Glutamatergic neuron (in vitro differentiated cells): ENCODE data around the gene DENND5B. TPM values are rescaled to one million over a fixed set of nuclear protein-coding genes. Genes with fewer than 3 reads are reported as not detected.

Experiments used
- DNase-seq: peaks from one replicate; pipeline ENCODE4 v3.0.0; 2022
- H3K27ac Mint-ChIP-seq: one replicate; pipeline ENCODE4 v1.8.0; 2020; ENCODE audit warnings: mild to moderate bottlenecking, mixed read lengths, inconsistent platforms; ENCODE audit not compliant: unreplicated experiment
- H3K27me3 Mint-ChIP-seq: one replicate; pipeline ENCODE4 v1.8.0; 2020; ENCODE audit warnings: mild to moderate bottlenecking, moderate library complexity, mixed read lengths, inconsistent platforms; ENCODE audit not compliant: unreplicated experiment
- H3K36me3 Mint-ChIP-seq: one replicate; pipeline ENCODE4 v1.8.0; 2020; ENCODE audit warnings: mild to moderate bottlenecking, mixed read lengths, inconsistent platforms; ENCODE audit not compliant: unreplicated experiment
- H3K4me1 Mint-ChIP-seq: one replicate; pipeline ENCODE4 v1.8.0; 2020; ENCODE audit warnings: mild to moderate bottlenecking, low read depth, mixed read lengths, inconsistent platforms; ENCODE audit not compliant: unreplicated experiment
- H3K4me3 Mint-ChIP-seq: one replicate; pipeline ENCODE4 v1.8.0; 2020; ENCODE audit warnings: mild to moderate bottlenecking, mixed read lengths, inconsistent platforms; ENCODE audit not compliant: unreplicated experiment
- H3K9me3 Mint-ChIP-seq: one replicate; pipeline ENCODE4 v1.8.0; 2020; ENCODE audit warnings: mild to moderate bottlenecking, moderate library complexity, mixed read lengths, inconsistent platforms; ENCODE audit not compliant: unreplicated experiment
- CTCF ChIP-seq: fragments of 200-600 bp; sonication (generic); IDR thresholded peaks from one replicate; pipeline ENCODE4 v1.5.0; 2021; ENCODE audit not compliant: partially characterized antibody, unreplicated experiment
- total RNA-seq: library from RNA; stranded (reverse); fragmentation: NEBNext Ultra II Directional; extraction: Animal tissue kit (Norgen Biotek cat#: 25700); gene quantifications from one replicate; pipeline ENCODE4 v1.2.1, GENCODE V29; 2021; ENCODE audit not compliant: unreplicated experiment

The DENND5B gene
- total RNA-seq, 1 donor from 2014 or later = 45.6 TPM

GRCh38 chr12:31361730-31362114, 229.2 kb downstream of the DENND5B start:
- no peak for DNase-seq
- H3K4me3 Mint-ChIP-seq = no peak overlapping the region
- peaks cover 3% of the 10 kb centered on the region for H3K9me3 Mint-ChIP-seq
- H3K4me1 Mint-ChIP-seq = peaks cover 6% of the 10 kb centered on the region
- H3K27ac Mint-ChIP-seq = no peak overlapping the region
- no peaks in the 10 kb centered on the region for H3K36me3 Mint-ChIP-seq
- H3K27me3 Mint-ChIP-seq = peaks cover 2% of the 10 kb centered on the region
- TF ChIP-seq CTCF = no peak

- DNase-seq = no peak
- Mint-ChIP-seq H3K27me3 (no peaks in the 10 kb centered on the region), H3K36me3 (peaks cover 4% of the 10 kb centered on the region), H3K4me1 (peaks cover 6% of the 10 kb centered on the region), H3K9me3 (no peaks in the 10 kb centered on the region), H3K27ac (no peak overlapping the region), H3K4me3 (no peak overlapping the region)
- TF ChIP-seq CTCF = no peak
These were observed 235.2 kb downstream of the DENND5B start for GRCh38 chr12:31355747-31356107.

GRCh38 chr12:31353750-31354708, 236.9 kb downstream of the DENND5B start:
- H3K4me1 Mint-ChIP-seq = peaks cover 5% of the 10 kb centered on the region
- peaks cover 4% of the 10 kb centered on the region for H3K9me3 Mint-ChIP-seq
- H3K27ac Mint-ChIP-seq = no peak overlapping the region
- TF ChIP-seq CTCF = no peak
- H3K27me3 Mint-ChIP-seq = peaks cover 3% of the 10 kb centered on the region
- peaks cover 4% of the 10 kb centered on the region for H3K36me3 Mint-ChIP-seq
- no peak for DNase-seq
- no peak overlapping the region for H3K4me3 Mint-ChIP-seq

- Mint-ChIP-seq H3K9me3 (peaks cover 6% of the 10 kb centered on the region), H3K36me3 (no peaks in the 10 kb centered on the region), H3K27ac (no peak overlapping the region), H3K4me3 (no peak overlapping the region), H3K4me1 (no peaks in the 10 kb centered on the region), H3K27me3 (peaks cover 3% of the 10 kb centered on the region)
- TF ChIP-seq CTCF = no peak
- DNase-seq = no peak
These were observed 244.7 kb downstream of the DENND5B start for GRCh38 chr12:31346267-31346666.

GRCh38 chr12:31343139-31343538, 247.8 kb downstream of the DENND5B start:
- Mint-ChIP-seq H3K27me3 (no peaks in the 10 kb centered on the region), H3K27ac (no peak overlapping the region), H3K9me3 (peaks cover 2% of the 10 kb centered on the region), H3K36me3 (no peaks in the 10 kb centered on the region), H3K4me1 (no peaks in the 10 kb centered on the region), H3K4me3 (no peak overlapping the region)
- DNase-seq = no peak
- no peak for TF ChIP-seq CTCF
